GM23338 (cell line): ENCODE data around the gene ZBTB20. TPM values are rescaled to one million over a fixed set of nuclear protein-coding genes. Genes with fewer than 3 reads are reported as not detected.

Source experiments
- ATAC-seq: fragments of 200-7000 bp; cut with Tn5 transposase; 3 replicates; pipeline ENCODE4 v1.9.1; 2020
- DNase-seq: peaks from one replicate; pipeline ENCODE4 v3.0.0-alpha.2; 2015; ENCODE audit warnings: low spot score
- H2AFZ ChIP-seq: fragments of 200-600 bp; sonication (generic); 2 replicates; pipeline ENCODE4 v1.8.0; 2016; ENCODE audit warnings: antibody characterized with exemption, mild to moderate bottlenecking, moderate library complexity
- H3F3A ChIP-seq: fragments of 200-600 bp; sonication (generic); replicated peaks from 2 replicates; pipeline ENCODE4 v1.8.0; 2017; ENCODE audit warnings: antibody characterized with exemption, mixed run types, low read depth
- H3K27ac ChIP-seq: fragments of 200-600 bp; sonication (generic); 2 replicates; pipeline ENCODE4 v1.6.1; 2016; ENCODE audit warnings: low read depth
- H3K27me3 ChIP-seq: fragments of 200-600 bp; sonication (generic); 2 replicates; pipeline ENCODE4 v1.8.0; 2016; ENCODE audit warnings: mild to moderate bottlenecking, mixed run types, moderate library complexity; ENCODE audit not compliant: insufficient read depth
- H3K36me3 ChIP-seq: fragments of 200-600 bp; sonication (generic); 2 replicates; pipeline ENCODE4 v1.8.0; 2016; ENCODE audit warnings: mild to moderate bottlenecking; ENCODE audit not compliant: insufficient read depth
- H3K4me1 ChIP-seq: fragments of 200-600 bp; sonication (generic); 2 replicates; pipeline ENCODE4 v1.8.0; 2016; ENCODE audit warnings: mild to moderate bottlenecking, moderate library complexity; ENCODE audit not compliant: insufficient read depth
- H3K4me2 ChIP-seq: fragments of 200-600 bp; sonication (generic); 2 replicates; pipeline ENCODE4 v1.7.1; 2017; ENCODE audit warnings: mixed run types
- H3K4me3 ChIP-seq: fragments of 200-600 bp; sonication (generic); 2 replicates; pipeline ENCODE4 v1.6.1; 2016; ENCODE audit warnings: mixed run types
- H3K79me2 ChIP-seq: fragments of 200-600 bp; sonication (generic); replicated peaks from 2 replicates; pipeline ENCODE4 v1.8.0; 2017; ENCODE audit warnings: mild to moderate bottlenecking; ENCODE audit not compliant: insufficient read depth
- H3K9me2 ChIP-seq: fragments of 200-600 bp; sonication (generic); 2 replicates; pipeline ENCODE4 v1.8.0; 2017; ENCODE audit not compliant: insufficient read depth
- H4K20me1 ChIP-seq: fragments of 200-600 bp; sonication (generic); replicated peaks from 2 replicates; pipeline ENCODE4 v1.8.0; 2017; ENCODE audit warnings: mild to moderate bottlenecking; ENCODE audit not compliant: insufficient read depth
- H3K27ac Mint-ChIP-seq: 2 replicates; pipeline ENCODE4 v1.8.0; 2020; ENCODE audit warnings: inconsistent platforms, mild to moderate bottlenecking, moderate library complexity, mixed read lengths
- H3K27me3 Mint-ChIP-seq: 3 replicates; pipeline ENCODE4 v1.8.0; 2022; ENCODE audit warnings: low read depth, mild to moderate bottlenecking, moderate library complexity, mixed read lengths, inconsistent platforms; ENCODE audit not compliant: insufficient read depth, poor library complexity
- H3K36me3 Mint-ChIP-seq: 3 replicates; pipeline ENCODE4 v1.8.0; 2021; ENCODE audit warnings: low read depth, mild to moderate bottlenecking, inconsistent platforms, moderate library complexity, mixed read lengths
- H3K4me1 Mint-ChIP-seq: 3 replicates; pipeline ENCODE4 v1.8.0; 2020; ENCODE audit warnings: mild to moderate bottlenecking, inconsistent platforms, mixed read lengths
- H3K4me3 Mint-ChIP-seq: 3 replicates; pipeline ENCODE4 v1.8.0; 2021; ENCODE audit warnings: moderate library complexity, mild to moderate bottlenecking, inconsistent platforms, mixed read lengths
- H3K9me3 Mint-ChIP-seq: 3 replicates; pipeline ENCODE4 v1.8.0; 2020; ENCODE audit warnings: moderate library complexity, mild to moderate bottlenecking, inconsistent platforms, mixed read lengths
- CREB1 ChIP-seq: fragments of 250-450 bp; sonication (Bioruptor Pico); IDR thresholded peaks from 2 replicates; pipeline ENCODE4 v1.5.0; 2020; ENCODE audit warnings: low read depth, mild to moderate bottlenecking, moderate library complexity
- EZH2 ChIP-seq: fragments of 200-600 bp; sonication (generic); IDR thresholded peaks from one replicate; pipeline ENCODE4 v1.8.0; 2017; ENCODE audit warnings: antibody characterized with exemption, mild to moderate bottlenecking, low read depth; ENCODE audit not compliant: unreplicated experiment
- EZH2phosphoT487 ChIP-seq: fragments of 200-600 bp; sonication (generic); IDR thresholded peaks from one replicate; pipeline ENCODE4 v1.8.1; 2018; ENCODE audit warnings: antibody characterized with exemption; ENCODE audit not compliant: unreplicated experiment
- JUNB ChIP-seq: IDR thresholded peaks from one replicate; pipeline ENCODE4 v1.6.1; 2016; ENCODE audit warnings: antibody characterized with exemption; ENCODE audit not compliant: unreplicated experiment
- NANOG ChIP-seq: IDR thresholded peaks from 2 replicates; pipeline ENCODE4 v1.6.1; 2016; ENCODE audit warnings: antibody characterized with exemption, borderline replicate concordance
- STAT1 ChIP-seq: IDR thresholded peaks from one replicate; pipeline ENCODE4 v1.6.1; 2016; ENCODE audit warnings: antibody characterized with exemption; ENCODE audit not compliant: unreplicated experiment
- polyA plus RNA-seq: library from polyadenylated mRNA; unstranded; fragments of >200 nt; fragmentation: Nextera tagmentation; extraction: Ambion mirVana; gene quantifications from 2 replicates; pipeline ENCODE4 v1.2.1, GENCODE V29; 2016
- total RNA-seq: library from RNA; depleted of rRNA; stranded (reverse); fragments of >200 nt; shearing (Covaris generic); gene quantifications from 2 replicates; pipeline ENCODE4 v1.2.3, GENCODE V29; 2014
- TF ChIP-seq, protein P1 (sequence below): IDR thresholded peaks from one replicate; pipeline ENCODE4 v1.6.1; 2018; ENCODE audit warnings: antibody characterized with exemption; ENCODE audit not compliant: unreplicated experiment
- TF ChIP-seq, protein P2 (sequence below): IDR thresholded peaks from 2 replicates; pipeline ENCODE4 v1.6.1; 2016; ENCODE audit warnings: antibody characterized with exemption
- TF ChIP-seq, protein P3 (sequence below): fragments of 250-450 bp; sonication (Bioruptor Pico); IDR thresholded peaks from 2 replicates; pipeline ENCODE4 v1.5.0; 2020; ENCODE audit warnings: mild to moderate bottlenecking, moderate library complexity
- TF ChIP-seq, protein P4 (sequence below), 2 experiments: fragments of 200-600 bp in 1 of 2; sonication (generic) in 1 of 2; conservative IDR thresholded peaks; 2 replicates each; pipeline versions ENCODE4 v1.5.1 to v1.6.1; 2016 to 2017; ENCODE audit warnings: antibody characterized with exemption in 2 of 2, low read depth in 2 of 2, mild to moderate bottlenecking in 2 of 2, moderate library complexity in 1 of 2

The ZBTB20 gene
- total and polyA plus RNA-seq, 2 experiments from 2014 or later, result 2.0 to 3.3 TPM

DNA sequence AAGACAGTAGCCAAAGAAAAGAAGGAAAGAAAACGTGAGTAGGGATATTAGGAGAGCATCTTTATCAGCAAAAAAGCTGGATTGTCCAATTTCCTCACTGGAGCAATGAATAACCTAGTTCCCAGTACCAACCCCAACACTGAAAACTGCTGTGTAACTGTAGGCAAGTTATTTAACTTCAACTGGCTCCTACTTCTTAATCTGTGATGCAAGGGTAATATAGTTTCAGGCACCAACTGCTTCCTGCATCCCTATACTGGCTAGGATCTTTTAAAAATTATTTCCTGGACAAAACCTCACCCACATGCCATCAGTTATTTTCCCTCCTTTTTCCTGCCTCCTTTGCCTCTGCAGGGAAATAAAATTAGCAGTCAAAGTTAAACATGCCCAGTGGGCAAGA, 59.6 kb downstream of the ZBTB20 start:
- H3K27me3 Mint-ChIP-seq, result peaks cover 2% of the 10 kb centered on the region
- H3K27ac Mint-ChIP-seq, result peak overlapping the region; percentile 12
- H2AFZ ChIP-seq, result no peak overlapping the region
- H3K27me3 ChIP-seq, result no peaks in the 10 kb centered on the region
- H4K20me1 ChIP-seq, result no peaks in the 10 kb centered on the region
- H3K4me2 ChIP-seq, result no peak overlapping the region
- peaks cover 14% of the 10 kb centered on the region for H3K4me1 ChIP-seq
- H3K4me3 Mint-ChIP-seq, result no peak overlapping the region
- ATAC-seq (no peak), DNase-seq (no peak)
- H3K9me2 ChIP-seq, result no peaks in the 10 kb centered on the region
- no peaks in the 10 kb centered on the region for H3K36me3 ChIP-seq
- no peaks in the 10 kb centered on the region for H3F3A ChIP-seq
- no peak overlapping the region for H3K4me3 ChIP-seq
- no peaks in the 10 kb centered on the region for H3K79me2 ChIP-seq
- no peaks in the 10 kb centered on the region for H3K36me3 Mint-ChIP-seq
- H3K4me1 Mint-ChIP-seq, result peaks cover 24% of the 10 kb centered on the region
- TF ChIP-seq JUNB, result no peak
- TF ChIP-seq NANOG, result no peak
- TF ChIP-seq, protein P1, sequence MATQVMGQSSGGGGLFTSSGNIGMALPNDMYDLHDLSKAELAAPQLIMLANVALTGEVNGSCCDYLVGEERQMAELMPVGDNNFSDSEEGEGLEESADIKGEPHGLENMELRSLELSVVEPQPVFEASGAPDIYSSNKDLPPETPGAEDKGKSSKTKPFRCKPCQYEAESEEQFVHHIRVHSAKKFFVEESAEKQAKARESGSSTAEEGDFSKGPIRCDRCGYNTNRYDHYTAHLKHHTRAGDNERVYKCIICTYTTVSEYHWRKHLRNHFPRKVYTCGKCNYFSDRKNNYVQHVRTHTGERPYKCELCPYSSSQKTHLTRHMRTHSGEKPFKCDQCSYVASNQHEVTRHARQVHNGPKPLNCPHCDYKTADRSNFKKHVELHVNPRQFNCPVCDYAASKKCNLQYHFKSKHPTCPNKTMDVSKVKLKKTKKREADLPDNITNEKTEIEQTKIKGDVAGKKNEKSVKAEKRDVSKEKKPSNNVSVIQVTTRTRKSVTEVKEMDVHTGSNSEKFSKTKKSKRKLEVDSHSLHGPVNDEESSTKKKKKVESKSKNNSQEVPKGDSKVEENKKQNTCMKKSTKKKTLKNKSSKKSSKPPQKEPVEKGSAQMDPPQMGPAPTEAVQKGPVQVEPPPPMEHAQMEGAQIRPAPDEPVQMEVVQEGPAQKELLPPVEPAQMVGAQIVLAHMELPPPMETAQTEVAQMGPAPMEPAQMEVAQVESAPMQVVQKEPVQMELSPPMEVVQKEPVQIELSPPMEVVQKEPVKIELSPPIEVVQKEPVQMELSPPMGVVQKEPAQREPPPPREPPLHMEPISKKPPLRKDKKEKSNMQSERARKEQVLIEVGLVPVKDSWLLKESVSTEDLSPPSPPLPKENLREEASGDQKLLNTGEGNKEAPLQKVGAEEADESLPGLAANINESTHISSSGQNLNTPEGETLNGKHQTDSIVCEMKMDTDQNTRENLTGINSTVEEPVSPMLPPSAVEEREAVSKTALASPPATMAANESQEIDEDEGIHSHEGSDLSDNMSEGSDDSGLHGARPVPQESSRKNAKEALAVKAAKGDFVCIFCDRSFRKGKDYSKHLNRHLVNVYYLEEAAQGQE, result no peak
- no peaks in the 10 kb centered on the region for H3K9me3 Mint-ChIP-seq
- H3K27ac ChIP-seq, result no peak overlapping the region

DNA sequence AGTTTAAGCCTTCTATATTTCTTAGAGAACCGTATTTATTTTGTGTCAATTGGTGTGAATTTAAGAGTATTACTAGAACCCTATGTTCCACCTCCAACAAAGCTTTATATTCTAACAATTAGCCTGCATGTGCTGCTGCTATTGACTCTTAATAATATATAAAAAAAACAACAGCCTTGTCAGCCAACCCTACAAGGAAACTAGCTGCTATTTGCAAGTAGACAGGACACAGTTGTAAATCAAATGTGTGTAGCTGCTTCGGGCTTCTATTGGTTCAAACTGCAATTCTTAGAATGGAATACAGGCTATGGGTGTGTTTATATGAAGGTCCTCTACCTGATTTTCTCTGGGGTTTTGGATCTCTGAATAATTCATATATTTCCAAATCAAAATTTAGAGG, 60.7 kb downstream of the ZBTB20 start:
- H3K4me1 ChIP-seq, result peaks cover 14% of the 10 kb centered on the region
- ATAC-seq (no peak), DNase-seq (no peak)
- H3K27ac ChIP-seq, result no peak overlapping the region
- H3K4me2 ChIP-seq, result no peak overlapping the region
- H3K9me2 ChIP-seq, result no peaks in the 10 kb centered on the region
- H3K79me2 ChIP-seq, result no peaks in the 10 kb centered on the region
- H3F3A ChIP-seq, result no peaks in the 10 kb centered on the region
- Mint-ChIP-seq H3K27me3 (peaks cover 2% of the 10 kb centered on the region), H3K4me3 (no peak overlapping the region), H3K36me3 (no peaks in the 10 kb centered on the region), H3K4me1 (peaks cover 24% of the 10 kb centered on the region), H3K9me3 (no peaks in the 10 kb centered on the region), H3K27ac (no peak overlapping the region)
- H3K4me3 ChIP-seq, result no peak overlapping the region
- H3K27me3 ChIP-seq, result no peaks in the 10 kb centered on the region
- H2AFZ ChIP-seq, result no peak overlapping the region
- no peaks in the 10 kb centered on the region for H4K20me1 ChIP-seq
- H3K36me3 ChIP-seq, result no peaks in the 10 kb centered on the region
- TF ChIP-seq, protein P2, sequence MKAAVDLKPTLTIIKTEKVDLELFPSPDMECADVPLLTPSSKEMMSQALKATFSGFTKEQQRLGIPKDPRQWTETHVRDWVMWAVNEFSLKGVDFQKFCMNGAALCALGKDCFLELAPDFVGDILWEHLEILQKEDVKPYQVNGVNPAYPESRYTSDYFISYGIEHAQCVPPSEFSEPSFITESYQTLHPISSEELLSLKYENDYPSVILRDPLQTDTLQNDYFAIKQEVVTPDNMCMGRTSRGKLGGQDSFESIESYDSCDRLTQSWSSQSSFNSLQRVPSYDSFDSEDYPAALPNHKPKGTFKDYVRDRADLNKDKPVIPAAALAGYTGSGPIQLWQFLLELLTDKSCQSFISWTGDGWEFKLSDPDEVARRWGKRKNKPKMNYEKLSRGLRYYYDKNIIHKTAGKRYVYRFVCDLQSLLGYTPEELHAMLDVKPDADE, result no peak
- no peak for TF ChIP-seq CREB1 (CRISPR knock-in tag)
- TF ChIP-seq EZH2phosphoT487, result no peak
- no peak for TF ChIP-seq STAT1
- TF ChIP-seq EZH2, result no peak
- TF ChIP-seq, protein P3, sequence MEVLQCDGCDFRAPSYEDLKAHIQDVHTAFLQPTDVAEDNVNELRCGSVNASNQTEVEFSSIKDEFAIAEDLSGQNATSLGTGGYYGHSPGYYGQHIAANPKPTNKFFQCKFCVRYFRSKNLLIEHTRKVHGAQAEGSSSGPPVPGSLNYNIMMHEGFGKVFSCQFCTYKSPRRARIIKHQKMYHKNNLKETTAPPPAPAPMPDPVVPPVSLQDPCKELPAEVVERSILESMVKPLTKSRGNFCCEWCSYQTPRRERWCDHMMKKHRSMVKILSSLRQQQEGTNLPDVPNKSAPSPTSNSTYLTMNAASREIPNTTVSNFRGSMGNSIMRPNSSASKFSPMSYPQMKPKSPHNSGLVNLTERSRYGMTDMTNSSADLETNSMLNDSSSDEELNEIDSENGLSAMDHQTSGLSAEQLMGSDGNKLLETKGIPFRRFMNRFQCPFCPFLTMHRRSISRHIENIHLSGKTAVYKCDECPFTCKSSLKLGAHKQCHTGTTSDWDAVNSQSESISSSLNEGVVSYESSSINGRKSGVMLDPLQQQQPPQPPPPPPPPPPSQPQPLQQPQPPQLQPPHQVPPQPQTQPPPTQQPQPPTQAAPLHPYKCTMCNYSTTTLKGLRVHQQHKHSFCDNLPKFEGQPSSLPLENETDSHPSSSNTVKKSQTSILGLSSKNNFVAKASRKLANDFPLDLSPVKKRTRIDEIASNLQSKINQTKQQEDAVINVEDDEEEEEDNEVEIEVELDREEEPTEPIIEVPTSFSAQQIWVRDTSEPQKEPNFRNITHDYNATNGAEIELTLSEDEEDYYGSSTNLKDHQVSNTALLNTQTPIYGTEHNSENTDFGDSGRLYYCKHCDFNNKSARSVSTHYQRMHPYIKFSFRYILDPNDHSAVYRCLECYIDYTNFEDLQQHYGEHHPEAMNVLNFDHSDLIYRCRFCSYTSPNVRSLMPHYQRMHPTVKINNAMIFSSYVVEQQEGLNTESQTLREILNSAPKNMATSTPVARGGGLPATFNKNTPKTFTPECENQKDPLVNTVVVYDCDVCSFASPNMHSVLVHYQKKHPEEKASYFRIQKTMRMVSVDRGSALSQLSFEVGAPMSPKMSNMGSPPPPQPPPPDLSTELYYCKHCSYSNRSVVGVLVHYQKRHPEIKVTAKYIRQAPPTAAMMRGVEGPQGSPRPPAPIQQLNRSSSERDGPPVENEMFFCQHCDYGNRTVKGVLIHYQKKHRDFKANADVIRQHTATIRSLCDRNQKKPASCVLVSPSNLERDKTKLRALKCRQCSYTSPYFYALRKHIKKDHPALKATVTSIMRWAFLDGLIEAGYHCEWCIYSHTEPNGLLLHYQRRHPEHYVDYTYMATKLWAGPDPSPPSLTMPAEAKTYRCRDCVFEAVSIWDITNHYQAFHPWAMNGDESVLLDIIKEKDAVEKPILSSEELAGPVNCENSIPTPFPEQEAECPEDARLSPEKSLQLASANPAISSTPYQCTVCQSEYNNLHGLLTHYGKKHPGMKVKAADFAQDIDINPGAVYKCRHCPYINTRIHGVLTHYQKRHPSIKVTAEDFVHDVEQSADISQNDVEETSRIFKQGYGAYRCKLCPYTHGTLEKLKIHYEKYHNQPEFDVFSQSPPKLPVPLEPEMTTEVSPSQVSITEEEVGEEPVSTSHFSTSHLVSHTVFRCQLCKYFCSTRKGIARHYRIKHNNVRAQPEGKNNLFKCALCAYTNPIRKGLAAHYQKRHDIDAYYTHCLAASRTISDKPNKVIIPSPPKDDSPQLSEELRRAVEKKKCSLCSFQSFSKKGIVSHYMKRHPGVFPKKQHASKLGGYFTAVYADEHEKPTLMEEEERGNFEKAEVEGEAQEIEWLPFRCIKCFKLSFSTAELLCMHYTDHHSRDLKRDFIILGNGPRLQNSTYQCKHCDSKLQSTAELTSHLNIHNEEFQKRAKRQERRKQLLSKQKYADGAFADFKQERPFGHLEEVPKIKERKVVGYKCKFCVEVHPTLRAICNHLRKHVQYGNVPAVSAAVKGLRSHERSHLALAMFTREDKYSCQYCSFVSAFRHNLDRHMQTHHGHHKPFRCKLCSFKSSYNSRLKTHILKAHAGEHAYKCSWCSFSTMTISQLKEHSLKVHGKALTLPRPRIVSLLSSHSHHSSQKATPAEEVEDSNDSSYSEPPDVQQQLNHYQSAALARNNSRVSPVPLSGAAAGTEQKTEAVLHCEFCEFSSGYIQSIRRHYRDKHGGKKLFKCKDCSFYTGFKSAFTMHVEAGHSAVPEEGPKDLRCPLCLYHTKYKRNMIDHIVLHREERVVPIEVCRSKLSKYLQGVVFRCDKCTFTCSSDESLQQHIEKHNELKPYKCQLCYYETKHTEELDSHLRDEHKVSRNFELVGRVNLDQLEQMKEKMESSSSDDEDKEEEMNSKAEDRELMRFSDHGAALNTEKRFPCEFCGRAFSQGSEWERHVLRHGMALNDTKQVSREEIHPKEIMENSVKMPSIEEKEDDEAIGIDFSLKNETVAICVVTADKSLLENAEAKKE (CRISPR knock-in tag), result no peak
- TF ChIP-seq, protein P4, sequence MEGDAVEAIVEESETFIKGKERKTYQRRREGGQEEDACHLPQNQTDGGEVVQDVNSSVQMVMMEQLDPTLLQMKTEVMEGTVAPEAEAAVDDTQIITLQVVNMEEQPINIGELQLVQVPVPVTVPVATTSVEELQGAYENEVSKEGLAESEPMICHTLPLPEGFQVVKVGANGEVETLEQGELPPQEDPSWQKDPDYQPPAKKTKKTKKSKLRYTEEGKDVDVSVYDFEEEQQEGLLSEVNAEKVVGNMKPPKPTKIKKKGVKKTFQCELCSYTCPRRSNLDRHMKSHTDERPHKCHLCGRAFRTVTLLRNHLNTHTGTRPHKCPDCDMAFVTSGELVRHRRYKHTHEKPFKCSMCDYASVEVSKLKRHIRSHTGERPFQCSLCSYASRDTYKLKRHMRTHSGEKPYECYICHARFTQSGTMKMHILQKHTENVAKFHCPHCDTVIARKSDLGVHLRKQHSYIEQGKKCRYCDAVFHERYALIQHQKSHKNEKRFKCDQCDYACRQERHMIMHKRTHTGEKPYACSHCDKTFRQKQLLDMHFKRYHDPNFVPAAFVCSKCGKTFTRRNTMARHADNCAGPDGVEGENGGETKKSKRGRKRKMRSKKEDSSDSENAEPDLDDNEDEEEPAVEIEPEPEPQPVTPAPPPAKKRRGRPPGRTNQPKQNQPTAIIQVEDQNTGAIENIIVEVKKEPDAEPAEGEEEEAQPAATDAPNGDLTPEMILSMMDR (conservative IDR thresholded peaks at IDR 0.05; ENCODE audit: low read depth in 2 of 2), result no peak
- TF ChIP-seq JUNB, result no peak
